ENCODE results near the gene SLC2A9.

DNA sequence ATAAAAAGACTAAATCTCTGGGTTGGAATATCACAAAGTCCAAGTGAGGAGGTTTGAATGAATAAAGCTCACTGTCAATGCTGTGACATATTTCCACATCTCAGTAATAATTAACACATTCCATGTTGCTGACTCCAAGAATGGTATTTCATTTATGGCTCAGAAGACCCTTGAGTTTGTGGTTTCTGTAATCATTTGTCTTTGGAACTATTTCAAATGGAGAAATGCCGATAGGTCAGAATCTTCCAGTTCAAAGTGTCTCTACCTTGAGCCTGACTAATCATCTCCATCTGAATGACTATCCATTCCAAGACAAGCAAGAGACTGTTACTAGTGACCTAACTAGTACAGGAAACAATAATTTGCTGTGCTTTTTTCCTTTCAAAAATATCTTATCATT lies 24.2 kb upstream of the SLC2A9 start:
- TF ChIP-seq, protein P1, sequence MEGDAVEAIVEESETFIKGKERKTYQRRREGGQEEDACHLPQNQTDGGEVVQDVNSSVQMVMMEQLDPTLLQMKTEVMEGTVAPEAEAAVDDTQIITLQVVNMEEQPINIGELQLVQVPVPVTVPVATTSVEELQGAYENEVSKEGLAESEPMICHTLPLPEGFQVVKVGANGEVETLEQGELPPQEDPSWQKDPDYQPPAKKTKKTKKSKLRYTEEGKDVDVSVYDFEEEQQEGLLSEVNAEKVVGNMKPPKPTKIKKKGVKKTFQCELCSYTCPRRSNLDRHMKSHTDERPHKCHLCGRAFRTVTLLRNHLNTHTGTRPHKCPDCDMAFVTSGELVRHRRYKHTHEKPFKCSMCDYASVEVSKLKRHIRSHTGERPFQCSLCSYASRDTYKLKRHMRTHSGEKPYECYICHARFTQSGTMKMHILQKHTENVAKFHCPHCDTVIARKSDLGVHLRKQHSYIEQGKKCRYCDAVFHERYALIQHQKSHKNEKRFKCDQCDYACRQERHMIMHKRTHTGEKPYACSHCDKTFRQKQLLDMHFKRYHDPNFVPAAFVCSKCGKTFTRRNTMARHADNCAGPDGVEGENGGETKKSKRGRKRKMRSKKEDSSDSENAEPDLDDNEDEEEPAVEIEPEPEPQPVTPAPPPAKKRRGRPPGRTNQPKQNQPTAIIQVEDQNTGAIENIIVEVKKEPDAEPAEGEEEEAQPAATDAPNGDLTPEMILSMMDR (IDR thresholded peaks at IDR 0.05; ENCODE audit: insufficient read depth, low read length, poor library complexity, severe bottlenecking) = no peak
- TF ChIP-seq EZH2phosphoT487 (conservative IDR thresholded peaks at IDR 0.05; ENCODE audit: low read length) = no peak

Data from SU-DHL-6 (cell line).